Epidermal melanocyte (primary cell): ENCODE measurements around the gene ANAPC7.
"Not testable (repeated sequence)": the region's sequence is repeated elsewhere in the genome, so short reads cannot be mapped to it uniquely, and the experiment has no call there.

Experiments
- DNase-seq: peaks from one replicate; pipeline ENCODE4 v3.0.0; 2011; ENCODE audit warnings: low spot score; ENCODE audit not compliant: insufficient read length

The ANAPC7 gene, protein sequence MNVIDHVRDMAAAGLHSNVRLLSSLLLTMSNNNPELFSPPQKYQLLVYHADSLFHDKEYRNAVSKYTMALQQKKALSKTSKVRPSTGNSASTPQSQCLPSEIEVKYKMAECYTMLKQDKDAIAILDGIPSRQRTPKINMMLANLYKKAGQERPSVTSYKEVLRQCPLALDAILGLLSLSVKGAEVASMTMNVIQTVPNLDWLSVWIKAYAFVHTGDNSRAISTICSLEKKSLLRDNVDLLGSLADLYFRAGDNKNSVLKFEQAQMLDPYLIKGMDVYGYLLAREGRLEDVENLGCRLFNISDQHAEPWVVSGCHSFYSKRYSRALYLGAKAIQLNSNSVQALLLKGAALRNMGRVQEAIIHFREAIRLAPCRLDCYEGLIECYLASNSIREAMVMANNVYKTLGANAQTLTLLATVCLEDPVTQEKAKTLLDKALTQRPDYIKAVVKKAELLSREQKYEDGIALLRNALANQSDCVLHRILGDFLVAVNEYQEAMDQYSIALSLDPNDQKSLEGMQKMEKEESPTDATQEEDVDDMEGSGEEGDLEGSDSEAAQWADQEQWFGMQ

DNA sequence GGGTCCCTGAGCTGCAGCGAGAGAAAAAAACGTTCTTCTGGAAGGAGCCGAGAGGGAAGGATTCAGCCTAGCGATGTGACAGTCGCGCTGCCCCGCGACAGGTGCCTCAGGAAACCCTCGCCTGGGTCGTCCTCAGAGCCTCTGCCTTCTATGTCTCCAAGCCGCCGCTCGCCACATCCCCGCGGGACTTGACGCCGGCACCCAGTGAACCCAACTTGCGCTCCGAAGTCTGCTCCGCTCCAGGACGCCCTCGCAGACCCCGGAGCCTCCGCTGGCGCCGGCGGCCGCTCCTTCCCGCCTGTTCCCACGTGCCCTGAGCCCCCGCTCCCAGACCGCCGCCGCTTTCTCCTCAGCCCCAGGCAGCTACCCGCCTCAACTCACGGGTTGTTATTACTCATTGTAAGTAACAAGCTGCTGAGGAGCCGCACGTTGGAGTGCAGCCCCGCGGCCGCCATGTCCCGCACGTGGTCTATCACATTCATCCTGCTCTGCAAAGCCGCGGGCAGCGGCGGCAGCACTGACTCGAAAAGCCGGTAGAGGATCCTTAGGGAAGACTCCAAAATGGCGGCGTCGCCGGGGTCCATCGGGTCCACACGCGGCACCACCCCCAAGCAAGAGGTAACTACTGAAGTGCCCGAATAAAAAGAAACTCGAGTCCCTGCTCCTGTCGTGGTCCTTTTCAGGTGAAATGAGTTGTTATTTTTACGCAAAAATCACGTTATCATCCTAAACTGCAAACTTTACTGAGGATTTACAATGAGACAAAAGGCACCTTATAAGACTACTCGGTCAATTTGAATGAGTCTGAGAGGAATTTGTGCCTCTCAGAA is at the start of gene ANAPC7:
Gene ANAPC7 (minus strand): TSS at position 563 of the 830 bp plus-strand sequence. CDS start 81 bp downstream, at position 482.
- peak; percentile 94 for DNase-seq

GRCh38 chr12:110451263-110451662 is 47.8 kb upstream of the ANAPC7 start:
- DNase-seq, result no peak

- DNase-seq, result peak; percentile 57
These were observed 46.4 kb upstream of the ANAPC7 start, which contains the start of gene ARPC3 for GRCh38 chr12:110449799-110450497. TSS of gene ARPC3 (minus strand) at chr12:110450337. CDS start at chr12:110450260, 77 bp downstream.

DNA sequence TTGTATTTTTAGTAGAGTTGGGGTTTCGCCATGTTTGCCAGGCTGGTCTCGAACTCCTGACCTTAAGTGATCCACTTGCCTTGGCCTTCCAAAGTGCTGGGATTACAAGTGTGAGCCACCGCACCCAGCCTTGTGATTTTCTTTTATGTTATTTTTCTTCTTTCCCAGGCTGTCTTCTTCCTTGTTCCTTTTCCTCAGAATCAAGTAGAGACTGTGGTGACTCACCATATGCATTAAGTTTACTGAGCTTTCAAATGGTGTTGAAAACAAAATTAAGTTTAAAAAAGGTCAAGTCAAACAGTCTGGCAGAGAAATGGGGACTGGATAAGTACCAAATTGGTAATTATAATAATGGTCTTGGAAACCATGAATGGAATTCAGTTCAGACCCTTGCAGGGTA is 40.9 kb upstream of the ANAPC7 start:
- no peak for DNase-seq

- DNase-seq, result no peak
These were observed 32.7 kb upstream of the ANAPC7 start for GRCh38 chr12:110436231-110436630.

DNA sequence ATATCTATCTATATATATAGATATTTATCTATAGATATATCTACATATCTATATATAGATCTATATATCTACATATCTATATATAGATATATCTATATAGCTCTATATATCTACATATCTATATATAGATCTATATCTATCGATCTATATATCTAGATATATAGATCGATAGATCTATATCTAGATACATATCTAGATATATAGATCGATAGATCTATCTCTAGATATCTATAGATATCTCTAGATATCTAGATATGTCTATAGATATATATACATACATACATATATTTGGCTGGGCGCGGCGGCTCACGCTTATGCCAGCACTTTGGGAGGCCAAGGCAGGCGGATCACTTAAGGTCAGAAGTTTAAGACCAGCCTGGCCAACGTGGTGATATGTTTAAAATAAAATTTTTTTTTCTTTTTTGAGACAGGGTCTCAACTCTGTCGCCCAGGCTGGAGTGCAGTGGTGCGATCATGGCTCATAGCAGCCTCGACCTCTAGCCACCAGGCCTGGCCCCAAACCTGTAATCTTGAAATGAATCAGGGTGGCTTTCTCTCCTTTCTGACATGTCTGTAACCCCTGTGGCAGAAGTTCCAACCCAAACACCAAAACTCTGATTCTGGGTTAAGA is 28.6 kb upstream of the ANAPC7 start:
- no peak for DNase-seq

DNA sequence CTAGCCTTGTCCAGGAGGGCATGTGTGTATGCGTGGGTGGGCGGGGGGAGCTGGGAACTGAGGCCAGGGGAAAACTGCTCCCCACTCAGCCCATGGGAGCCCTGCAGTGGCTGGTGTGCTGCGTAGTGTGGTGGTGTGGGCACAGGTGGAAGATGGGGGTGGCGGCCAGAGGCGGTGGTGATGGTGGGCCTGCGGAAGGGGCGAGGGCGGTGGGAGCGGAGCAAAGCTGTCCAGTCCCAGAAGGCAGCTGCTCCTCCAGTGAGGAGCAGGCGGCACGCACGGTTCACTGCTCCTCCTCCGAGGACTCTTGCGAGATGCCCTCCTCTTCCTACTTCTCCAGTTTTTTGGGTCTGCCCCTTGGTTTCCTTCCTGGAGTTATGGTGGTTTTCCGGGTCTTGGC is 26.2 kb upstream of the ANAPC7 start:
- not testable (repeated sequence) for DNase-seq

DNA sequence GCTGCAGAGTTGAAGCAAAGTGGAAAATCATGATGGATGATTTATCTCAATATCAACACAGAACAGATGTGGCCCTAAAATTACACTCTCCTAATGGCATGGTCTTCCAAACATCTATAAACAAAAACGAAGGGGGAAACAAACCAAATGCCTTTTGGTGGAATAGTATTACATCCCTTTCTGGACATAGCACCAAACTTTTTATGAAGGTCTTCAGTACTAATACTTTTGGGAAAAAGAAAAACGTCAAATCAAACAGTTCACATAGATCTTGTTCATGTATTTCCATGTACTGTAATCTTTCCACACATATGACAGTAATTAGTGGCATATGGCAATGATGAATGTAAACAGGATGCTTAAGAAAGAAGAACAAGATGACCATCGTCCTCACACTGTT is 22.9 kb upstream of the ANAPC7 start:
- DNase-seq, result no peak

DNA sequence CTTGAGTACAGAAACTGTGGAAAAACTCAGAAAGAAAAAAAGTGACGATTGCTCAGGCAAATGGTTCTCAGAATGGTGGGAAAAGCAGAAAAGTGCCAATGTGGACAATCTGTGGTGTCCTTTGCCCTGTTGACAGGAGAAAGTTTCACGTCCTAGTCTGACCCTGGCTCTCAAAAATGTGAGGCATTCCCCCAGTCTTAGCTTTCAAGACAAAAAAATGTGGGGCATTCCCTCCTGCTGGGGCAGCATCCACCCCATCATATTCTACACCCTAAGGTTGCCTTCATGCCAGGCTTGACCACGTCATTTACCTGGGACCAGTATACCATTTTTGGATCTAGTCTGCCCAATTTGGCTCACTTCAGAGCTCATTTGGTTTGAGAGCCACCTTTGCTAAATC is 20.7 kb upstream of the ANAPC7 start:
- DNase-seq, result no peak

DNA sequence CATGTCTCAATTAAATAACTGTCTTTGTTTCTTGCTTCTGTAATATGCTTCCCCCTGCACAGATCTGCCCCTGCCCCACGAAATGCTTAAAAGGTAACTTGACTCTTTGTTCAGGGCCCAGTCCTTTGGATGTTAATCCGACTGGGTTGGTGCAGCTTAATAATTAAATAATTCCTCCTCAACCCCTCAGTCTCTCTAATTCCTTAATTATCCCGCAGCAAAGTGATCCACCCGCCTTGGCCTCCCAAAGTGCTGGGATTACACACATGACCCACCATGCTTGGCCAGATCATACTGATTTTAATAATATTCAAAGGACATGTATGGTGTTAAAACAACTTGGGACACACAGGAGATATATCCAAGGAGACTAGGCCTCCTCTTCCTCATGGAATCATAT is 18.2 kb upstream of the ANAPC7 start:
- DNase-seq, result no peak

DNA sequence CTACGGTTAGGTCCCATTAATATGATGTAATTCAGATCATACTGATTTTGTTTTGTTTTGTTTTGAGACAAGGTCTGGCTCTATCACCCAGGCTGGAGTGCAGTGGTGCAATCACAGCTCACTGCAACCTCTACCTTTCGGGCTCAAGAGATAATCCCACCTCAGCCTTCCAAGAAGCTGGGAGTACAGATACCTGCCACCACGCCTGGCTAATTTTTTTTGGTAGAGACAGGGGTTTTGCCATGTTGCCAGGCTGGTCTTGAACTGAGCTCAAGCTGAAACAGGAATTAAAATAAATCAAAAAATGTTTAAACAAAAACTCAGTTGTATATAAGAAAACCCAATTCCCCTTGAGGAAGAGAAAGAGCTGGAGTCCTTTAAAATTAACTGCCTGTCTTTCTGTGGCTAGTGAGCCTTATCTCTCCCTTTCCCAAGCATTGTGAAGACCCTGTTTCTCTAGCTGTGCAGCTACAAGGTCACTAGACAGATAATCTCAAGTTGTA is 17.7 kb upstream of the ANAPC7 start:
- DNase-seq, result no peak

DNA sequence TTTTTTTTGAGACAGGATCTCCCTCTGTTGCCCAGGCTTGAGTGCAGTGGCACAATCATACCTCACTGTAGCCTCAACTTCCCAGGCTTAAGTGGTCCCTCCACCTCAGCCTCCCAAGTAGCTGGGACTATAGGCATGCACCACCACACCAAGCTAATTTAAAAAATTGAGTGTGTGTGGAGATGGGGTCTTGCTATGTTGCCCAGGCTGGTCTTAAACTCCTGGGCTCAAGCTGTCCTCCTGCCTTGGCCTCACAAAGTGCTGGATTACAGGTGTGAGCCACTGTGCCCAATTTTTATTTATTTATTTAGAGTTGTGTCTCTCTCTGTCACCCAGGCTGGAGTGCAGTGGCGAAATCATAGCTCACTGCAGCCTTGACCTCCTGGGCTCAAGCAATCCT is 17.1 kb upstream of the ANAPC7 start:
- not testable (repeated sequence) for DNase-seq

GRCh38 chr12:110417113-110417512 is 13.6 kb upstream of the ANAPC7 start:
- not testable (repeated sequence) for DNase-seq

DNA sequence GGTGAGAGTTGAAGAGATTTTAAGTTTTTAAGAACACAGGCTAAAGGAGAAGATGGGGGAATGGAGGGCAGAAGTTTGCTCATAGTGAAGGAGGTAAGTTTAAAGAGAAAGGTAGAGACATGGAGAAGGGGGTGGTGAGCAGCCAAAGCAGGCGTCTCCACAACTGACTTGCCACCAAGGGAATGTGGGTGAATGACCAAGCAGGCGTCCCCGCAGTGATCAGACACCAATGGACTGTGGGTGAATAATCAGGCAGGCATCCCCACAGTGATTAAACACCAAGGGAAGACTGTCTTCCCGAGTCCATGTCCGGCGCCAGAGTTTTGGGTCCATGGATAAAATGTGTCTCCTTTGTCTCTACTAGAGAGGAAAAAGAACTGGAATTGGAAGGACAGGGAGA is 6.6 kb upstream of the ANAPC7 start:
- DNase-seq, result not testable (repeated sequence)

DNA sequence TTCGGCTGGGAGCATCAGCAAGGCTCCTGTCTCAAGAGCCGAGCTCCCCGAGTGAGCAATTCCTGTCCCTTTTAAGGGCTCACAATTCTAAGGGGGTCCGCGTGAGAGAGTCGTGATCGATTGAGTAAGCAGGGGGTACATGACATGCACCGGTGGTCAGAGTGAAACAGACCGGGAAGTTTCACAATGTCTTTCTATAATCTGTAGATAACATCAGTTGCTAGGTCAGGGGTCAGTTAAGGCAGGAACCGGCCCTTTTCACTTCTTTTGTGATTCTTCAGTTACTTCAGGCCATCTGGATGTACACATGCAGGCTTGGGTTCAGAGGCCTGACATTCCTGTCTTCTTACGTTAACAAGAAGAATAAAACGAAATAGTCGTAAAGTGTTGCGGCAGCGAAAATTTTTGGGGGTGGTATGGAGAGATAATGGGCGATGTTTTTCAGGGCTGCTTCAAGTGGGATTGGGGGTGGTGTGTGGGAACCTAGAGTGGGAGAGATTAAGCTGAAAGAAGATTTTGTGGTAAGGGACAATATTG is 1.7 kb upstream of the ANAPC7 start:
- DNase-seq, result not testable (repeated sequence)

GRCh38 chr12:110403976-110404682 is 621 bp upstream of the ANAPC7 start:
- peak; percentile 58 for DNase-seq

DNA sequence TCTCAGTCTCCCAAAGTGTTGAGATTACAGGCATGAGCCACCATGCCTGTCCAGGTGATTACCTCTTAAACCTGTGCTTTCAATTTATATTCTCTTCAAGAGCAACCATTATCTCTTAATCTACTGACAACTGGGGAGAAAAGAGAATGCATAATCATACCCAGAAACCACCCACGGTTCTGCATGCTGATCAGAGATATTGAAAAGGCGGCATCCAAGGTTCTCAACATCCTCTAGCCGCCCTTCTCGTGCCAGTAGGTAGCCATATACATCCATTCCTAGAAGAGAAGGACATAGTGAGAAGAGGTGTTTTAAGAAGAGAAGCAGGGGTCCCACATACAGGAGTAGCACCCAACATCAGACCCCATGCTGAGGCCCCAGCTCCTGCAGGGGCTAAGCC is 20.8 kb downstream of the ANAPC7 start:
- DNase-seq, result no peak

DNA sequence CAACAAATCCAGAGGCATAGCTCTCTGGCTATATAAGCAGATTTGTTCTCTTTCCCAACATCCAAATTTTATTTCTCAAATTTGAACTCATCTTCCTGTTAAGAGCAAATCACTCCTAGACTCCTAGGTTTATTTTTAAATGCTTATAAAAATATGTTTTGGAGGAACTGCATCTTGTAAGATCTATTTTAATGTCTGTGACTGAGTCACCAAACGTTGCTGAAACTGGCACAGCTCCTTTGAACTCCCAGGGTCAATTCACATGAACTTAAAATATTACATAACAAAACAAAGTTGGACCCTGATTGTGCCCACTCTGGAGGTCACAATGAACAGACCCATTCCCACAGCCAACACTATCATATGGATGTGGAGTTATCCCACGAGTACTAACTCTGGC is 23.9 kb downstream of the ANAPC7 start:
- no peak for DNase-seq

- peak; percentile 25 for DNase-seq
These were observed 24.3 kb downstream of the ANAPC7 start for GRCh38 chr12:110379197-110379596.
